CD4-positive, alpha-beta T cell treated with Interleukin-17A for 4 hours (primary cell): ENCODE measurements around the gene NPDC1.
A peak's percentile ranks its signal among the peaks of the same experiment; 100 is the strongest.

Experiments
- DNase-seq: peaks from one replicate; pipeline ENCODE4 v3.0.0-alpha.2; 2020; ENCODE audit warnings: mixed read lengths

The NPDC1 gene

GRCh38 chr9:137055385-137056364 is 9.7 kb upstream of the NPDC1 start:
- DNase-seq: no peak

GRCh38 chr9:137054932-137055384 is 9.0 kb upstream of the NPDC1 start:
- no peak for DNase-seq

GRCh38 chr9:137053944-137054931 is 8.3 kb upstream of the NPDC1 start, which contains the start of gene ENTPD2:
TSS of gene ENTPD2 (minus strand) at chr9:137054061. CDS start at chr9:137053997, 64 bp downstream.
- DNase-seq: peak; percentile 69

DNA sequence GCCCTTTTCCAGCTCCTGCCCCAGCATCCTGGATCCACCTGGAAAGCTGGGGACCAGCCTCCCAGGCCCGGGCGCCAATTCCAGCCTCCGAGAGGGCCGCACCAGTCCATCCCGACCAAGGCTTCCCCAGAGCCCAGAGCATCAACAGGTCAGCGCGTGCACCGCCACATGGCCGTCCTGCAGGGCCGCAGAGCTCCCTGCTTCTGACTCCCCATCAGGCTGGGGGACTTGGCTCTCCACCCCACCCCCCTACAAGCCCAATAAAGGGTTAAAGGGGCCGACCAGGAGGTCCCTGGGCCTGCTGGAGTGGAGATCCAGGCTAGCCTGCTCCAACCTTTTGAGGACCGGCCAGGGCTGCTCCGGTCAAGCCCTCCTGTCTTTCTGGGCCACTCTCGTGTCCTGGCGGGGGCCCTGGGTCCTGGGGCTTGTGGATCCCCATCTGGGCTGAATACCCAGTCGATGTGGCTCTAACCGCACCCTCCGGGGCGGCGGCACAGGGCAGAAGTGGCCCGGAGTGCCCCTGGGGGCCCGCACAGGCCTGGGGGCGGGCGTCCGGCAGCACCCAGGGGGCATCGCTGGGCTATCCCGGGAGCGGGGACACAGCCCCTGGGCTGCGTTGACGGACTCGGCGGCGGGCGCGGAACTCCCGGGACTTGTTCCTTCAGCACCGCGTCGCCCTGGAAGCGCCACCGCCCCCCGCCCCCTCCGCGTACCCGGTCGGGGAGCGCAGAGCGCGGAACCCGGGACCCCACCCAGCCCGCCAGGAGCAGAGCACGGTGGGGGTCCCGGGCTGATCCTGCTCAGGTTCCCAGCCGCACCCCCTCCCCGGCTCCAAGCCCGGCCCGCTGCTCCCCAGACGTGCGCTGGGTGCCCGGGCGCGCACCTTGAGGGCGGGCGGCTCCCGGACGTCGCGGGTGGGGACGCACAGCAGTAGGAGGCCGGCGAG is 7.3 kb upstream of the NPDC1 start:
- DNase-seq: no peak

- no peak for DNase-seq
Measured at GRCh38 chr9:137052293-137052692, 6.3 kb upstream of the NPDC1 start.

DNA sequence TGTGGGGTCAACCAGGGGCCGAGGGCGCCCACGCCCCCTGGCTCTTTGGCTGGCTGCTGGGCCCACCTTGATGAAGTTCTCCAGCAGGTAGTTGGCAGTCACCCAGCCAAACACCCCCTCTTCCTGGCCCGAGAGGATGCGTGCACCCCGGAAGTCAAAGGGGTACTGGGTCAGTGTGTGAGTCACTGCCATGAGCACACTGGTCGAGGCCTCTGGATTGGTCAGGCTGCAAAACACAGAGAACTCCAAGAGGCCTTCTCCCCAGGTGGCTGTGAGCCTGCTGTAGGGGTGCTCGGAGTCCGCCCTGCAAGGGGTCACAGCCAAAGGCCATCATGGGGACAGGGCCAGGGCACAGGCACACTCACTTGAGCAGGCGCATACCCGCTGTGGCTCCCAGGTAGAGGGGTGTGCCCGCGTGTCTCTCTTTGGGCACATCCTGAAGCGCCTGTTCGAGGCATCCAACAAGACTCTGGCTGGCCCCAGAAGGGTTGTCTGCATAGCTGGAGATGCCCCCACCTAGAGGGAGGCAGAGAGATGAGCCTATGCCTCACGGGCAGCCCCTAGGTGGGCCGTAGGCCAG is 5.3 kb upstream of the NPDC1 start:
- DNase-seq: no peak

- no peak for DNase-seq
Measured at GRCh38 chr9:137050570-137050969, 4.6 kb upstream of the NPDC1 start.

DNA sequence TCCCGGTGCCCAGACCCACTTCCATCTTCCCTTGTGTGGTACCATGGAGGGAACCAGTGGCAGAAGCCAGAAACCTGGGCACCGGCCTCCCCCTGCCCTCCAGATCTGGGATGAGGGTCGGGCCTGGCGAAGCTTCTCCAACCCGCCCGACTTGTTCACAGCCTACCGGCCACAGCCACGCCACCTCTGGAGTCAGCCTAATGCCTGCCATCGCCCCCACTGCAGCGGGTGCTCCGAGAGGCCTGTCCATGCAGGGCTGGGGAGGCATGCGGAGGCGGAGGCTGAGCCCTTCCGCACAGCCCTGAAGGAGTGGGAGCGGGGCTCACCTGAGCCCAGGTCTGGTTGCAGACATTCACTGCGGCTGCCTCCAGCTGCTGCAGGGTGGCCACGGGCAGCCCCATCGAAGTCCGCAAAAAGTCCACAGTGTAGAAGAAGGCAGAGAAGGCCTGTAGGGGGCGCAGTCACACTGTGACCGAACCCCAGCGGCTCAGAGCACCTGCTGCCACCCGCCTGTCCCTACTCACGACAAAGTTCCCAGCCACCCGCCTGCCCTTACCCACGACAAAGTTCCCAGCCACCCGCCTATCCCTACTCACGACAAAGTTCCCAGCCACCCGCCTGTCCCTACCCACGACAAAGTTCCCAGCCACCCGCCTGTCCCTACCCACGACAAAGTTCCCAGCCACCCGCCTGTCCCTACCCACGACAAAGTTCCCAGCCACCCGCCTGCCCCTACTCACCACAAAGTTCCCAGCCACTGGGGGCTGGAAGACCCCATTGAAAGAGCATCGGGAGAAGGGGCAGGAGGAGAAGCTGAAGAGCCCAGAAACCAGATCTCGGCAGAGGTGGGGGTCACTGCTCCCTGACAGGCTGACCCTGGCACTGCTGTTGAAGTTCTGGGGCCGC is 3.8 kb upstream of the NPDC1 start:
- peak; percentile 71 for DNase-seq

GRCh38 chr9:137048655-137049543 is 2.9 kb upstream of the NPDC1 start:
- no peak for DNase-seq

GRCh38 chr9:137045294-137046087 is 486 bp downstream of the NPDC1 start:
- DNase-seq: peak; percentile 22

GRCh38 chr9:137044502-137045177 is 1.3 kb downstream of the NPDC1 start:
- DNase-seq: no peak

GRCh38 chr9:137044037-137044436 is 1.9 kb downstream of the NPDC1 start:
- DNase-seq: no peak

GRCh38 chr9:137042751-137043727 is 2.9 kb downstream of the NPDC1 start:
- no peak for DNase-seq

- DNase-seq: no peak
Measured at GRCh38 chr9:137041124-137041523, 4.9 kb downstream of the NPDC1 start.

- DNase-seq: no peak
Measured at GRCh38 chr9:137040568-137040967, 5.4 kb downstream of the NPDC1 start.

DNA sequence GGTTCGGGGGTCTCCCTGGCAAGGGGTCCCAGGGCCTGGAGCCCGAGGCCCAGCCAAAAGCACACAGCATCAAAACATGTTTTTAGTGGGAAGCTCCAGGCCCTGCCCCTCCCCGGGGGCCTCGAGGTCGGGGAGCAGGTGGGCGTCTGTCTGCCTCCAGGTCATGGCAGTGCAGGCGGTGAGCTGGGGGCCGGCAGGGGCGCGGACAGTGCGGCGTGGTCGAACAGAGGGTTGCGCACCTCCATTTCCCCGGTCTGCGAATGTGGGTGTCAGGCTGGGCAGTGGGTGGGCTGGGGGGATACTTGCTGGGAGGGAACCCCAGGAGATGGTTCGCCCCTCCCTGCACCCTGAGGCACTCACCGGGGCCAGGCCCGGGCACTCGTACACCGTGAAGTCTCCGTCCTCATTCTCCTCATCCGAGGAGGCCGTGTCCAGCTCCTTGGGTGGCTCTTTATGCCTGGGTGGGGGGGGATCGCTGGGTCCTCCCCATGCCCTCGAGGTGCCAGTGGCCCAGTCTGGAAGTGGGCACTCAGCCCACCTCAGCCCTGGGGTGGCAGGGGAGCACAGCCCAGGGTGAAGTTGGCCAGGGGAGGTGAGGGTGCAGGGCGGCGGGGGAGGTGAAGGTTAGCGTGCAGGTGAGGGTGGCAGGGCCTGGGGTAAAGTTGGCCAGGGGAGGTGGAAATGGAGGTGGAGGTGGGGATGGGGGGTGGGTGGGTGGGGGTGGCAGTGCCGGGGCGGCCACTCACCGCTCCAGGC is 6.2 kb downstream of the NPDC1 start:
- DNase-seq: no peak
